OCI-LY7 (cell line): Measurements from ENCODE around the gene ANTXR1.

Experiments
- CTCF ChIP-seq: fragments of 200-600 bp; sonication (generic); conservative IDR thresholded peaks from 2 replicates; pipeline ENCODE4 v1.5.1; 2014; ENCODE audit warnings: mild to moderate bottlenecking, antibody characterized with exemption, low read length, moderate library complexity, mixed read lengths
- EZH2phosphoT487 ChIP-seq: fragments of 200-600 bp; sonication (generic); IDR thresholded peaks from 2 replicates; pipeline ENCODE4 v1.6.1; 2018; ENCODE audit warnings: low read depth, borderline replicate concordance, mild to moderate bottlenecking, mixed run types, antibody characterized with exemption, low read length, moderate library complexity, mixed read lengths

- TF ChIP-seq CTCF: no peak
- no peak for TF ChIP-seq EZH2phosphoT487
These were observed 21.1 kb downstream of the ANTXR1 start for GRCh38 chr2:69034122-69034521.
